Measurements from ENCODE around the gene KCNIP1.
A peak's percentile ranks its signal among the peaks of the same experiment; 100 is the strongest.

KCNIP1 gene

DNA sequence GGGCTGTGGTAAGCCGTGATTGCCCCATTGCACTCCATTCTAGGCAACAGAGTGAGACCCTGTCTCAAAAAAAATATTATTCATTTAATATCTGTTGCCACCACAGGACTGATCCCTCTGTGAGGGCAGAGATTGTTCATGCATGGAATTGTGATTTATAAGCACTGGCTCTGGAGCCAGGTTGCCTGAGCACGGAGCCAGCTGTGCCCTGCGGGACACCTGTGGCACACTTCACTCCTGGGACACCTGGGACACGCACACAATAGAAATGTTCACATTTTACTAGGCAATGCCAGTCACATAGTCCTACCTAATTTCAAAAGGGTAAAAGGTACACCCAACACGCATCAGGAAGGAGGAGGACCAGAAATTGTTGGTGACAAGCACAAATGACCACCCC, 196.7 kb downstream of the KCNIP1 start:
- Histone ChIP-seq H4K8ac (ENCODE audit: low read depth, low read length) (no peak overlapping the region), H3K9ac (ENCODE audit: low read length) (no peak overlapping the region), H3K56ac (ENCODE audit: low read length) (no peak overlapping the region), H3K4me3 (ENCODE audit: low read length) (no peak overlapping the region), H2BK5ac (ENCODE audit: low read length) (no peak overlapping the region), H3K79me1 (ENCODE audit: low read length) (no peaks in the 10 kb centered on the region), H3K4ac (ENCODE audit: low read depth, low read length) (no peak overlapping the region), H3K18ac (ENCODE audit: low read length) (no peak overlapping the region), H2BK120ac (ENCODE audit: low read depth, low read length) (no peak overlapping the region), H3K79me2 (ENCODE audit: control insufficient read depth, insufficient read depth, low read length) (no peaks in the 10 kb centered on the region), H2AK5ac (ENCODE audit: low read length) (no peak overlapping the region), H4K5ac (ENCODE audit: low read length) (no peak overlapping the region), H3K27me3 (ENCODE audit: insufficient read depth, low read length, poor library complexity) (no peaks in the 10 kb centered on the region), H2BK15ac (replicated peaks; ENCODE audit: low read depth) (no peak overlapping the region), H3K4me2 (ENCODE audit: low read length) (no peak overlapping the region), H3K27ac (ENCODE audit: low read depth, low read length) (no peak overlapping the region), H3K4me1 (ENCODE audit: control insufficient read depth, low read depth, low read length) (peaks cover 1% of the 10 kb centered on the region), H3K23ac (ENCODE audit: low read length) (no peak overlapping the region), H3K36me3 (ENCODE audit: control insufficient read depth, insufficient read depth, low read length) (no peaks in the 10 kb centered on the region)
- DNase-seq, result no peak
- WGBS (ENCODE audit: extremely low coverage, insufficient coverage, low lambda C conversion rate), result no CpG with 5 or more reads among the region's 5 CpGs

DNA sequence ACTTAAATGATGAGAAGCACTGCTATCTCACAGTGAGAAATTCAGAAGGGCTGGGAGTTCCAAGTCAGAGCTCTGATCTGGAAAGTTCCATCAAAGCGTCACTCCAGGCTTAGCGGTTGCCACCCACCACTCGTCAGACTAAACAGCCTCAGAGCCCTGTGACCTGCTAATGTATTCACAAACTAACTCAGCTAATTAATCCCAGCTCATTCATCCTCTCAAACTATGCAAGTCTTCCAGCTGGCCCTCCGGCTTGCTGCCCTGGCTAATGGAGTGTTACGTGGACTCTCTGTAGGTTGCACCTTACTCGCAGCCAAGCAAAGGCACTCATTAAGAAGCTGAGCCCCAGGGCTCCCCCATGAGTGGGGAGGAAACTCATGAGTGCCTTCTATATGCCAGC, 197.5 kb downstream of the KCNIP1 start:
- H3K79me1 ChIP-seq (ENCODE audit: low read length), result no peaks in the 10 kb centered on the region
- no peak overlapping the region for H4K8ac ChIP-seq (ENCODE audit: low read depth, low read length)
- DNase-seq, result peak; percentile 57
- H3K4me1 ChIP-seq (ENCODE audit: control insufficient read depth, low read depth, low read length), result peaks cover 1% of the 10 kb centered on the region
- WGBS (ENCODE audit: extremely low coverage, insufficient coverage, low lambda C conversion rate), result no CpG with 5 or more reads among the region's 6 CpGs
- no peak overlapping the region for H3K56ac ChIP-seq (ENCODE audit: low read length)
- H2BK5ac ChIP-seq (ENCODE audit: low read length), result no peak overlapping the region
- no peak overlapping the region for H3K23ac ChIP-seq (ENCODE audit: low read length)
- H3K4ac ChIP-seq (ENCODE audit: low read depth, low read length), result no peak overlapping the region
- H2AK5ac ChIP-seq (ENCODE audit: low read length), result no peak overlapping the region
- H3K27ac ChIP-seq (ENCODE audit: low read depth, low read length), result no peak overlapping the region
- no peaks in the 10 kb centered on the region for H3K79me2 ChIP-seq (ENCODE audit: control insufficient read depth, insufficient read depth, low read length)
- no peak overlapping the region for H2BK120ac ChIP-seq (ENCODE audit: low read depth, low read length)
- no peaks in the 10 kb centered on the region for H3K27me3 ChIP-seq (ENCODE audit: insufficient read depth, low read length, poor library complexity)
- no peak overlapping the region for H3K4me2 ChIP-seq (ENCODE audit: low read length)
- no peak overlapping the region for H3K9ac ChIP-seq (ENCODE audit: low read length)
- no peak overlapping the region for H2BK15ac ChIP-seq (replicated peaks; ENCODE audit: low read depth)
- H3K18ac ChIP-seq (ENCODE audit: low read length), result no peak overlapping the region
- H3K4me3 ChIP-seq (ENCODE audit: low read length), result no peak overlapping the region
- no peak overlapping the region for H4K5ac ChIP-seq (ENCODE audit: low read length)
- H3K36me3 ChIP-seq (ENCODE audit: control insufficient read depth, insufficient read depth, low read length), result no peaks in the 10 kb centered on the region

DNA sequence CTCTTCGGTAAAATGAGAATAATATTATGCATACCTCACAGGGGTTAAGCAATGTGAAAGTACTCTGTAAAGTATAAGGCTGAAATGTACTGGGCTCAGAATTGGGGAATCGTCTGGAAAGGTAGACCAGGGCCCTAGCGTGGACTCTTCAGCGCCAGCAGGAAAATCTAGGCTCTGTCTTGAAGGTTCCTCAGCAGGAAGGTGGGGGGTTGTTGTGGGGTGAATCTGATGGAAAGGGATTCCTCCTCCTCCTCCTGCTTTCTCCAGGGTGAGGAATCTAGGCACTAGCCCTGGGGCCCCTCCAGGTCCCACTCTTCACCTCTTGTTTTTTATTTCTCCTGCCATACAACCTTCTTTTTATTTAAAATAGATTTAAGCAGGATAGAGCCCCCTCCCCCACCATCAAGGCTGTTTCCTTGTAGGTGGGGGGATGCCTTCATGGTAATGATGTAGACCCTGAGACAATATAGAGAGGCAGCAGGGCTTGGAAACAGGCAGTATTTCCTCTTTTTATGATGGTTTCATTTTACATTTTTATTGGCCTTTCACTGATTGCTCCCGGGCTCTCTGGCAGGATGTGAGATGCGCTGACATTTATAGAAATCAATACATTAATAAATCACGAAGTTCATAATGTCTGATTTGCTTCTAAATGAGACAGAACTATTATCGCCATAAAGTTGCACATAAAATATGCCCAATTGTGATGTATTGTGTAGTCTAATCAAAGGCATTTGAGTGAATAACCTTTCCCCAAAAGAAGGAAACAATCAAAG, 200.8 kb downstream of the KCNIP1 start:
- no peak overlapping the region for H2AK5ac ChIP-seq (ENCODE audit: low read length)
- no peak overlapping the region for H3K4me2 ChIP-seq (ENCODE audit: low read length)
- no peak overlapping the region for H4K5ac ChIP-seq (ENCODE audit: low read length)
- no peaks in the 10 kb centered on the region for H3K79me1 ChIP-seq (ENCODE audit: low read length)
- no peak overlapping the region for H3K27ac ChIP-seq (ENCODE audit: low read depth, low read length)
- H3K4ac ChIP-seq (ENCODE audit: low read depth, low read length), result no peak overlapping the region
- DNase-seq, result no peak
- no peak overlapping the region for H3K9ac ChIP-seq (ENCODE audit: low read length)
- H3K79me2 ChIP-seq (ENCODE audit: control insufficient read depth, insufficient read depth, low read length), result no peaks in the 10 kb centered on the region
- H2BK5ac ChIP-seq (ENCODE audit: low read length), result no peak overlapping the region
- no peak overlapping the region for H2BK15ac ChIP-seq (replicated peaks; ENCODE audit: low read depth)
- H3K36me3 ChIP-seq (ENCODE audit: control insufficient read depth, insufficient read depth, low read length), result no peaks in the 10 kb centered on the region
- no peak overlapping the region for H3K56ac ChIP-seq (ENCODE audit: low read length)
- no peak overlapping the region for H3K4me3 ChIP-seq (ENCODE audit: low read length)
- H3K18ac ChIP-seq (ENCODE audit: low read length), result no peak overlapping the region
- no CpG with 5 or more reads among the region's 8 CpGs for WGBS (ENCODE audit: extremely low coverage, insufficient coverage, low lambda C conversion rate)
- H3K23ac ChIP-seq (ENCODE audit: low read length), result no peak overlapping the region
- no peaks in the 10 kb centered on the region for H3K27me3 ChIP-seq (ENCODE audit: insufficient read depth, low read length, poor library complexity)
- no peak overlapping the region for H2BK120ac ChIP-seq (ENCODE audit: low read depth, low read length)
- no peaks in the 10 kb centered on the region for H3K4me1 ChIP-seq (ENCODE audit: control insufficient read depth, low read depth, low read length)
- H4K8ac ChIP-seq (ENCODE audit: low read depth, low read length), result no peak overlapping the region

DNA sequence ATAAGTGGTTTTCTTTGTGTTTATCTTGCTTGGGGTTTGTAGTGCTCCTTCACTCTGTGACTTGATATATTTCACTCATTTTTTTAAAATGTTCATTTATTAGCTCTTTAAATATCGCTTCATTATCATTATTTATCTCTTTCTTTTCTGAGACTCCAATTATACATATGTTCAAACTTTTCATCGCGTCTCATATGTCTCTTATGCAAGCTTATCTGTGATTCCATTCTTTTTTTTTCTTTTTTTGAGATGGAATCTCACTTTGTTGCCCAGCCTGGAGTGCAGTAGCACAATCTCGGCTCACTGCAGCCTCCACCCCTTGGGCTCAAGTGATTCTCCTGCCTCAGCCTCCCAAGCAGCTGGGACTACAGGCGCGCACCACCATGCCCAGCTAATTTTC, 205.8 kb downstream of the KCNIP1 start:
- Histone ChIP-seq H3K79me2 (ENCODE audit: control insufficient read depth, insufficient read depth, low read length) (no peaks in the 10 kb centered on the region), H3K27ac (ENCODE audit: low read depth, low read length) (no peak overlapping the region), H3K4me1 (ENCODE audit: control insufficient read depth, low read depth, low read length) (no peaks in the 10 kb centered on the region), H2BK5ac (ENCODE audit: low read length) (no peak overlapping the region), H3K18ac (ENCODE audit: low read length) (no peak overlapping the region), H2BK120ac (ENCODE audit: low read depth, low read length) (no peak overlapping the region), H3K9ac (ENCODE audit: low read length) (no peak overlapping the region), H3K36me3 (ENCODE audit: control insufficient read depth, insufficient read depth, low read length) (no peaks in the 10 kb centered on the region), H3K4me3 (ENCODE audit: low read length) (no peak overlapping the region), H2BK15ac (replicated peaks; ENCODE audit: low read depth) (no peak overlapping the region), H3K23ac (ENCODE audit: low read length) (no peak overlapping the region), H4K5ac (ENCODE audit: low read length) (no peak overlapping the region), H4K8ac (ENCODE audit: low read depth, low read length) (no peak overlapping the region), H3K4me2 (ENCODE audit: low read length) (no peak overlapping the region), H3K56ac (ENCODE audit: low read length) (no peak overlapping the region), H3K27me3 (ENCODE audit: insufficient read depth, low read length, poor library complexity) (no peaks in the 10 kb centered on the region), H3K4ac (ENCODE audit: low read depth, low read length) (no peak overlapping the region), H2AK5ac (ENCODE audit: low read length) (no peak overlapping the region), H3K79me1 (ENCODE audit: low read length) (no peaks in the 10 kb centered on the region)
- WGBS (ENCODE audit: extremely low coverage, insufficient coverage, low lambda C conversion rate), result 100% methylated on average over 1 of the region's 6 CpGs
- DNase-seq, result no peak

DNA sequence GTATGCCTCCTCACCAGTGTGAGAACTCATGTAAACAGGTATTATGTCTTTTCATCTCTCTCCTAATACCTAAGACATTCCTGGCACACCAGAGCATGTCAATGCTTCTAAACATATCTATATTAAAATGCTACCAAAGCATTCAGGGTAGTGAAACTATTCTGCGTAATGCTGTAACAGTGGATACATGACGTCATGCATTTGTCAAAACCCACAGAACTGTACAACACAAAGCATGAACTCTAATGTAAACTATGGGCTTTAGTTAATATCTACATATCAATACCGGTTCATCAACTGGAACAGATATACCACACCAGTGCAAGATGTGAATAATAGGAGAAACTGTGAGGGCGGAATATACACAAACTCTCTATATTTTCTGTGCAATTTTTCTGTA, 207.5 kb downstream of the KCNIP1 start:
- Histone ChIP-seq H3K4me1 (ENCODE audit: control insufficient read depth, low read depth, low read length) (no peaks in the 10 kb centered on the region), H3K4me2 (ENCODE audit: low read length) (no peak overlapping the region), H3K36me3 (ENCODE audit: control insufficient read depth, insufficient read depth, low read length) (no peaks in the 10 kb centered on the region), H2BK120ac (ENCODE audit: low read depth, low read length) (no peak overlapping the region), H3K27me3 (ENCODE audit: insufficient read depth, low read length, poor library complexity) (no peaks in the 10 kb centered on the region), H3K56ac (ENCODE audit: low read length) (no peak overlapping the region), H3K4ac (ENCODE audit: low read depth, low read length) (no peak overlapping the region), H2AK5ac (ENCODE audit: low read length) (no peak overlapping the region), H3K18ac (ENCODE audit: low read length) (no peak overlapping the region), H3K4me3 (ENCODE audit: low read length) (no peak overlapping the region), H3K79me1 (ENCODE audit: low read length) (no peaks in the 10 kb centered on the region), H3K9ac (ENCODE audit: low read length) (no peak overlapping the region), H2BK15ac (replicated peaks; ENCODE audit: low read depth) (no peak overlapping the region), H3K27ac (ENCODE audit: low read depth, low read length) (no peak overlapping the region), H3K23ac (ENCODE audit: low read length) (no peak overlapping the region), H4K8ac (ENCODE audit: low read depth, low read length) (no peak overlapping the region), H3K79me2 (ENCODE audit: control insufficient read depth, insufficient read depth, low read length) (no peaks in the 10 kb centered on the region), H4K5ac (ENCODE audit: low read length) (no peak overlapping the region), H2BK5ac (ENCODE audit: low read length) (no peak overlapping the region)
- WGBS (ENCODE audit: extremely low coverage, insufficient coverage, low lambda C conversion rate), result no CpG with 5 or more reads among the region's 4 CpGs
- no peak for DNase-seq

DNA sequence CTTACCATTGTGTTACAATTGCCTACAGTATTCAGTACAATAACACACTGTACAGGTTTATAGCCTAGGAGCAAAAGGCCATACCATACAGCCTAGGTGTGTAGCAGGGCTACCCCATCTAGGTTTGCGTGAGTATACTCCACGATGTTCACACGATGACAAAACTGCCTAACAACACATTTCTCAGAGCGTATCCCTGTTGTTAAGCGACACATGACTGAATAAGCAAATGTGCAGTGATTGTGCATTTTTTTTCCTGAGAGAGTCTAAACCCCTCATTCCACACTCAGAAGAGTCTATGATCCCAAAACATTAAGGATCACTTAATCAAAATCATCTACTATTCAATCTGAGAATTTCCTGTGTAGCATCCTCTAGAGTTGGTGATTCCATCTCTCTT, 211.3 kb downstream of the KCNIP1 start:
- Histone ChIP-seq H2AK5ac (ENCODE audit: low read length) (no peak overlapping the region), H3K4ac (ENCODE audit: low read depth, low read length) (no peak overlapping the region), H4K5ac (ENCODE audit: low read length) (no peak overlapping the region), H4K8ac (ENCODE audit: low read depth, low read length) (no peak overlapping the region), H3K18ac (ENCODE audit: low read length) (no peak overlapping the region), H3K36me3 (ENCODE audit: control insufficient read depth, insufficient read depth, low read length) (no peaks in the 10 kb centered on the region), H3K79me2 (ENCODE audit: control insufficient read depth, insufficient read depth, low read length) (no peaks in the 10 kb centered on the region), H3K56ac (ENCODE audit: low read length) (no peak overlapping the region), H2BK5ac (ENCODE audit: low read length) (no peak overlapping the region), H3K4me3 (ENCODE audit: low read length) (no peak overlapping the region), H3K27ac (ENCODE audit: low read depth, low read length) (no peak overlapping the region), H3K4me2 (ENCODE audit: low read length) (no peak overlapping the region), H3K9ac (ENCODE audit: low read length) (no peak overlapping the region), H3K23ac (ENCODE audit: low read length) (no peak overlapping the region), H3K27me3 (ENCODE audit: insufficient read depth, low read length, poor library complexity) (no peaks in the 10 kb centered on the region), H2BK120ac (ENCODE audit: low read depth, low read length) (no peak overlapping the region), H3K4me1 (ENCODE audit: control insufficient read depth, low read depth, low read length) (no peaks in the 10 kb centered on the region), H3K79me1 (ENCODE audit: low read length) (no peaks in the 10 kb centered on the region), H2BK15ac (replicated peaks; ENCODE audit: low read depth) (no peak overlapping the region)
- DNase-seq, result no peak
- WGBS (ENCODE audit: extremely low coverage, insufficient coverage, low lambda C conversion rate), result no CpG with 5 or more reads among the region's 5 CpGs
